HG02970 (cell line): ENCODE results near the gene WLS.

Experiments used
- ATAC-seq: cut with Tn5 transposase; IDR thresholded peaks from one replicate; pipeline ENCODE4 v1.9.1; 2021; ENCODE audit warnings: mild to moderate bottlenecking, moderate library complexity, moderate number of reproducible peaks; ENCODE audit not compliant: unreplicated experiment, low FRiP score

The WLS gene

DNA sequence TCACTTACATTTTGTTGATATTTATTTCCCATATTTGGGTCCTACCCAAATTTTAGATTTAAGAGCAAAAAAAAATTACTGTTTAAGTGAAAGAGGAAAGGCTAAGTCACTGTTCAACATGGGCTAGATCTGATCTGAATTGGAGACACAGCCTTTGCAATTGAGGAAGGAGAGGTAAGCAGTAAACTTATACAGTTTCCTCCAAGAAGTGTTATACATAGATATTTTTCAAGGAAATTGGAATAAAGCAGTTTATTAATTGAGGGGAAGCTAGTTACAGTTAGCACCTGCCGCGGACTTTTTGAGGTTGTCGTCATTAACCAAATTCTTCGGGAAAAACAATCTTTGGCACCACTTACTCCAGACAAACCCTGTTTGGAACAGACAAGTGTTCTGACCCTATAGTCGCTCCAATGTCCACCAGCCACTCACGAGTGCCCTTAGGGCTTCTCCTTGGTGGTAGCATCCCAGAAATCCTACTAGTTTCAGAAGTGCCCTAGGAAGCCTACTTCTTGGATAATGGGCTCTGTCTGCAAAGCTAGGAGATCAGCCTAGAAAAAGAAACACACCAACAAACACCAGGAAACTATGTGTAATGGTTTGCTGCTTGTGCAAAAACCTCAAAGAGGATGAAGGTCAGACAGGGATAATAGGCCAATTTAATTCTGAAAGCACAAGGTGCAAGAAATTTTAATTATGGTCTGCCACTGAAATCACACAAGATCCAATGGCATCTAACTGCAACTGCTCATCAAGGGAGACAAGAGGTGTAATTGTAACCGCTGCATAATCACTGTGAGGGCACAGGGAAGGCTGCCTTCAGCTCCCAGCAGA lies 2.5 kb downstream of the WLS start:
- ATAC-seq, result no peak

DNA sequence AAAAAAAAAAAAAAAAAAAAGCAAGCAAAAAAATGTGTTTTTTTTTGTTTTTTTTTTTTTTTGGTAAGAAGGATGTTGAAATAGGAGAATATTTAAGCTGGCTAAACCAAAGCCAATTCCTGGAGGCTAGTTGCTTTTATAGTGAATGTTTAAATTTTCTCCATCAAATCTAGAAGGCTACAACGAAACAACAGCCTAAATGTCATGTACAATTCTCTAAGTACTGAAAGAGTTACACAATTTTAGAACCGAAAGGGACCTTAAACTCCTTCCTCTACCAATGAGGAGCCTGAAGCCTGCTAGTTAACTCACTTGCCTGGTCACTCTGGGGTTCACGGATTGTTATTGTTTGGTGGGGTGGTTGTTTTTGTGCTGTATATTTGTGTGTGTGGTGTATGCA lies 3.5 kb downstream of the WLS start:
- ATAC-seq, result no peak

DNA sequence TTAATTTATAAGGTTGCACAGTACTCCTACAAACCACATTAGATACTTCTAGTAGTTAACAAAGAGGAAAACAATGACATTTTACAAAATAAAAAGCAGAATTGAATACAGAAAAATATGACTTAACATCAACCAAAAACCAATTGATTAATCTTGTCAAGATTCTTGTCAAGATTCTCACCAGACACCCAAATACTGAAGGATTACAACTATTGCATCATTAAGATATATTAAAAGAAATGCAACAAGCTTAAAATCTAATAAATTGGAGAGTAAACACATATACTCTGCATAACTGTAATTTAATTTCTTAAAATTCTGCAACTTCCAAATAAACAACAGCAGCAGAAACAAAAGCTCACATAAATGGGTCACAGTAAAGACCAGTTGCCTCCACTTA lies 4.7 kb downstream of the WLS start:
- ATAC-seq, result no peak

DNA sequence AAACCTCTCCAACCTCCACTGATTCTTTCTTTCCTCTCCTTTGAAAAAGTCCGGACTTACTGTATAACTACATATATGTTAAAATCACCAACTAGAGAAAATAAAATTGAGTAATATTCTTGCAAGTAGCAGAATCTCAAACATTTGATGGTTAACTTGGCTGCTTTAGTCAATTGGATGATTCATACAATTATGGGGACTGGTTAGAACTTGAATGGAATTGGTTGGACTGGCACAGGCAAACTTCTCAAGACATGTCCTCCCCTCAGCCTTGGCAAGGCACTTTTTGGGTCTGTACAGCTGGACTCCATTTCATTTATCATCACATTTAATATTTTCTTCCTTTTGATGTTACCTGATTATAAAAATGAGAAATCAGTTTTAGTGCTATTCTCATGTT lies 6.5 kb downstream of the WLS start:
- no peak for ATAC-seq

DNA sequence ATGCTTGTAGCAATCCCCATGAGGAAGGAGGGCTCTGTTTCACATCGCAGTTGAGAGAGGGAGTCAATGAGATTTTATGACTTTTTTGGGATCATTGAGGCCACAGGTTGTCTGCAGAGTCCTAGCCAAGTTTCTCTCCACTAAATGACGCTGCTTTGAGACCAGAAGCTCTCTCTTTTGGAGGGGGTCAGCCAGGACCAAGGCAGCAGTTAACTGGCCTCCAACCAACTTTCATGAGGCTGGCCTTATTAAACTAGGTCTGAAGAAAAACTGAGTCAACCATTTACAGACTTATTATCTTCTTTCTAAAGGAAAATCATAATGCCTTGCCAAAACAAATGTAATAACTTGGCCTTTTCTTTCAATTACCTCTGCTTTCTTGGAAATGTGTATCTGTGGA lies 8.6 kb downstream of the WLS start:
- no peak for ATAC-seq

DNA sequence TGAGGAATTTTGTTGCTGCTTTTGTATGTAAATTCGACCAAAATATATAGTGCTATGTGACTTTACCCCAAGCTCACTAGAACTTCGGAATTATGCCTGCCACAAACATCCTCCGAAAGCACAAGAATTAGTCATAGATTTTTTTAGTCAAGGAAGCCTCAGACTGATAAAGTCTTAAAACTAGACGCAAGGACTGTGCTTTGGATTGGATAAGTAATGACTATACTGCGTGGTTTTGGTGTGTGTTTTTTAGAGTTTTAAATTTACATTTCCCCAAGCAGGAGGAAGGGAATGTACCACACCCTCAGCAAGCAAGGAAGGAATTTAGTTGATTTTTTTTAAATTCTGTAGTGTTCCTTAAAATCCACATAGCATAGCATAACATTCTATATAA lies 10.3 kb downstream of the WLS start:
- no peak for ATAC-seq

DNA sequence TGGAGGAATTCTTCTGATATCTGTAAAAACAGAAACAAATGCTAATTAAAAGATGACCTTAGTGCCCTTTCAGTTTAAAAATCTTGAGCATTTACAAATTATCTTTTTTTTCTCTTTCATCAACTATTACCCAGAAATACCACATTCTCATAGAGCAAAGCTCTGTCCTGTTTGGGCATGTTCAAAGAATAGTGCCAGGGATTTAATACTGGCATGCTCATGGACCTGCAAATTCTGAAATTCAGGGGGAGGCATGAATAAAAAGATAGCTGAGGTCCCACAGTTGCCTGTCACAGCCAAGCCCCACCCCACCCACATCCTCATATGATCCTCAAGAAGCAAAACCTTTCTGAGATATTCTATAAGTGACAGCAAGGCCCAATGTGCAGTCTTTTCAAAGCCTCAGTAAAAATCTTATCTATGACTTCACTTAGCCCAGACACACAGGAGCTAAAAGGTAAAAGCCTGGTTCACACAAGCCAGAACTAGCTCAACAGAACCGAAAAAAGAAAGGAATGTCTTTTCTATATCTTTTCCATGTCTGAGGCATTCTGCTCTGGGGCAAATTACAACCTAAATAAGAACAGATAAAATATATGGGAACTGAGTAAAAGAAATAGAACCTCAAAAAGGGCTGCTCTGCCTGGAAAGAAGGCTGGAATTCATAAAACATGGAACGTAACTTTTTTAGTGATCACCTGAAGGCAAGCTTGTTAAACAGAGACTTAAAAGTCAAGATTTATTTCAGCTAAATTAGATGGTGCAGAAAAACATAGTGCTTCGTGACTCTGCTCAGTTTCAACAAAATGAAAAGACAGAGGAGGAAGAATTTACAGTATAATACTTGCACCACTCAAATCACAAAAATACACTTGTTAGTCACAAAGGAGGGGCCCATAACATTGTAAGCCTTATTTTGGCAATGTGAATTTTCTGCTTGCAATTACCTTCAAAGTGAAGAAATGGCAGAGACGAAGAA lies 11.0 kb downstream of the WLS start:
- no peak for ATAC-seq

DNA sequence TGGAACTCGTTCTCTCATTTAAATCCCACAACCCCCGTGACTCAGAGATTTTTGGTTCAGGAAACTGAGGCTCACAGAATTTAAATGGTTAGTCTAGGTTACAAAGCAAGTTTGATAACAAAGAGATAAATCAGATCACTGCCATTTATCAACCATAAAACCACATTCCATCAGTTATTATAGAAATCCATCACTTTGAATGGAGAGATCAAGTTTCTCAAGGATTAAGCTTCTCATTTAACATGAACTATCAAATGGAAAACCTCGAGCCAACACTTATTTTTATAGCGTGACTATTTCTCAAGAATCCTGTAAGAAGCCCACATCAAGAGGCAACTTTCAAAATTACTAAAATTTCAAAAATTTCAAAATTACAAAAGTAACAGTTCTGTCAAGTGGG lies 11.9 kb downstream of the WLS start:
- ATAC-seq, result no peak

DNA sequence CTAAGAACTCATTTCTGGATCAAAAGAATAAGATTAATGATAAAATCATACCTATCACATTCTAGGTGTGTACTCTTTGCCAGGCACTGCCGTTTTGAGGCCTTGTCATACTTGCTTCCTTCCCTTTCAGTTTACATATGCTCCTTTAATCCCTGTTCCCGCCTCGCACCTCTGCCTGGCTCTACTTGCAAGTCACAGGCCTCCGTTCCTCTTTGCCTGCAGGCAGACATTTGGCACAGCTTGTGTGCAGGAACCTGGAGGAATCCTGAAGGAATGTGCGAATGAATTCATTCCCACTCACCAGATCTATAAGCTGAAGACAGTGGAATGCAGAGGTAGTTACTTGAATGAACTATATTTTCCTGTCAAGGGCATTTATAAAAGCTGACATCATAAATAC lies 13.8 kb downstream of the WLS start:
- ATAC-seq, result no peak

DNA sequence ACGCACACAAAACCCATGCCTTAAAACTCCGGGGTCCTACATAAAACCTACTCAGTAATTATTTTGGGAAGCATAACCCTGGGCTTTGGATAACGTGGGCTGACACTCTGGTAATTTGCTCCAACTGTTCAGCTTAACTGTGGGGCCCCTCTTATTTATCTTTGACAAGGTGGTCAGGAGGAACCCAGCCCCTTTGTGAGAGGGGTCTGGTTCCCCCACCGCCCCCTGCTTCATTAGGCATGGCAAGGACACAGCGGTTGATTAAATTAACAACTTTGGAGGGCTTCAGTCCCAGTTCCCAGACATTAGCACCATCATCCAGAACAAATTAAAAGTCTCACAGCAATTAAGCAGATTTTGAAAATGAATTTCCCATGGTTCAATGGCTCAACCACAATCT lies 14.7 kb downstream of the WLS start:
- no peak for ATAC-seq

DNA sequence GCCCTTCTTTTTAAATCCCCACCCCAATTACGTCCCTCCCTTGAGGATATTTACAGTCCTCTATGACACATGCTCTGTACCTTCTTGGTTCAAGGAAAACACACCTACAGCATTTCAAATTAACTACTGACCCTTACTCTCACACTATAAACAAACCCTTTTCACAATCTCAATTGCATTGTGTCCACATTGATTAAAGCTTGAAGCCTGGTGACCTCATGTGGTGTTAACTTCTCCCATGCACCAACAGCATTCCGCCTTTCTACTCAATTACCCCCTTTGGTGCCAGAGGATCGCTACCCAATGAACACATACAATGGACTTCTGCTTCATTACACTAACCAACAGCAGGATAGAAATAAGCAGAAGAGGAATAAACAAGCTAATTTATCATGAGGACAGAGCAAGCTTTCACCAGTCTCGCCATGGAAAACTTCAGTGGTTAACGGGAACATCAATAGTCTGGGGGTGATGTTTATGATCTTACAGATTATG lies 15.2 kb downstream of the WLS start:
- ATAC-seq, result no peak

DNA sequence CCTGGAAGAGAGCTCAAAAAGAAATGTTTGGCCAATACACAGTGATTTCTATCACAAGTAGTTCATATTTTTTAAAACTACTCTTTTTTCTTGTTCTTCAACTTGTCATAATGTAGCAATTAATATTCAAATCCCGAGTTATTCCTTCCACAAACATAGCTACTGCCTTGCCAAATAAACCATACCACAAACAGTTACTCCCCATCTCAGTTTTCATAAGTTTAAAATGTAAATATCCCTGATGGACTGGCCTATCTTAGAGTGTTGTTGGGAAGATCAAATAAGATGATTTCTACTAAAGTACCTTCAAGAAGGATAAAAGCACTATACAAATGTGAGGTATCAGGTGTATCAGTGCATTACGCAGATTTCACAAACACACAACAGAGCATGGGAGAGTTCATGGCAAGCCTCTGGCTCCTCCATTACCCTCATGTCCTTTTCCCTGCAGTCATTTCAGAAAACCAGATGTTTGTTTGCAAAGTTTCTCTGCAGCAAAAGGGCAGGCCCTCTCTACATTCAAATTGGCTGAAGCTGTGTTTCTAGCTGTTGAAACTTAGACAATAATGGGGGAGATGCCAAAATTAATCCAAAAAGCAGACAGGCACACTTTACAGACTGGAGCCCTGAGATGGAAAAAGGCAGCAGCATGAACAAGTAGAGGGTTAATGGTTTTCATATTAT lies 16.1 kb downstream of the WLS start:
- no peak for ATAC-seq

DNA sequence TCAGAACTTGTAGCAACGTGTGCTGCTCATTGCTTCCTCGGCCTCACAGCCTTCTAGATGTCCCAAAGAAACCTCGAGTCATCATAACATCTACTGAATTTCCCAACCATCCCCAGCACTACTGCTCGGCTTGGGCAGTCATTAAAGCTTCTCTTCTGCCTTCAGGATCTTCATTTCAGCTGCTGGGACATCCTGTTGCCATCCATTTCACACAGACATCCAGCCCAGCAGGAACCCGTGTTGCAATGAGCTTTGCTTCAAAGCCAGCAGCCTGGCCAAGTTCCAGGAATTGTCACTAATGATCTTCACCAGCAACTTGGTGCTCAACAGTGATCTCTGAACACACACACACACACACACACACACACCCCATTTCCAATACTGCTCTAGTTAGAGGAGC lies 18.5 kb downstream of the WLS start:
- ATAC-seq, result no peak

DNA sequence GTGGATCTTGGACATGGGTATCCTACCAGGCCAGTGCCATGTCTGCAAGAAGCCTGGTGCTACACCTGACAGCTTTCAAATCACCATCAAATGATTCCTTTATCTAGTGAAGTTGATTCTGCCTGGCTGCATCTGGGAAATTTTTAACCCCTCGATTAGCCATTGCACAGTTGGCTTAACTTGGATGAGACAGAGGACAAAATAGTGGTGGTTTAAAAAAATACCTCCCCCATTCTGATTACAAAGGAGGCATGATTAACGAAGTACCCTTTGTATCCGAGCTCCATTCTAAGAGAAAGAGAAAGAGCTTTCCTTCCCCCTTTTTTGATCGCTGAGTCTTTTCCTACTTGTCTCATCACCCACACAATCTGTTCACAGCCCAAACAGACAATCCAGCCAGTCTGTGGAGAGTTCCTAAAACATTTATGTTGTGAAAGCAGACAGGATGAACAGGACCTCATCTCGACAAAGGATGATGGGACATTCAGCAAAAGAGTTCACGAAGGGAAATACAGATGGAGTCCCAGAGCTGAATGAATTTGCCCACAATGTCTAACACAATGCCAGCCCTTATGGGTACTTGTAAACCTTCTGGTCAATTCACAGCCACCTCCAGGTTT lies 20.5 kb downstream of the WLS start:
- ATAC-seq, result no peak

DNA sequence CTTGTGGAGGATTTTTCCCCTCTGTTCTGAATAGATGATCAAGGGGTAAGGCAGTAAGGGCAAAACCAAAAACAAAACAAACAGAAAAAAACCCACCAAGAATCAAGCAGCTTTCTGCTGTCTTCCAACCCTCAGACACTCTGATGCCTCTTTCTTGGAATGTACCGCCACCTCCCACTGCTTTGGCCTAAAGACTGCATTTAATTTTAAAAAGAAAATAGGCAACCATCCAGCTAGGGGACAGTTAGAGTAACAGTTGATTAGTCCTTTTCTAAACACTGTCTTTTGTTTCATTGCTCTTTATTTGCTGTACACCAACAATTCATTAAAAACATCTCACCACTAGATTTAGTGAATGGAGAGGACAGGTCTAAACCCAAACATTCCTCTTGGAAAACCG lies 21.5 kb downstream of the WLS start:
- no peak for ATAC-seq

DNA sequence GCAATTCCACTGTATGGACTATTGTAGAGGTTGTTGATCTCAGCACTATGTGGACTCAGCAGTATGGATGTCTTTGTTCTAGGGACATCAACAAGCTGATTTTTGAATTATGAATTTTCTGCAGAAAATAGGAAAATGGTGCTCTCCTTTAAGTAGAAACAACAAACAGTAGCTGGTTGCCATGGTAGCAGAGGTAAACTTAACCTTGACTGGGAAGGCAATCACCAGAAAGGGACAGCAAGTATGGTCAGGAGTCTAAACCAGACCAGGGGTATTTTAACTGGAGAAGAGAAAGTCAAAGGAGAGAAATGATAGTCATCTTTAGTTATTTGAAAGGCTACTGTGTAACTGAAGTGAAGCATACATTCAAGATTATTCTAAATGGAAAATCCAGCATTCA lies 22.3 kb downstream of the WLS start:
- no peak for ATAC-seq

DNA sequence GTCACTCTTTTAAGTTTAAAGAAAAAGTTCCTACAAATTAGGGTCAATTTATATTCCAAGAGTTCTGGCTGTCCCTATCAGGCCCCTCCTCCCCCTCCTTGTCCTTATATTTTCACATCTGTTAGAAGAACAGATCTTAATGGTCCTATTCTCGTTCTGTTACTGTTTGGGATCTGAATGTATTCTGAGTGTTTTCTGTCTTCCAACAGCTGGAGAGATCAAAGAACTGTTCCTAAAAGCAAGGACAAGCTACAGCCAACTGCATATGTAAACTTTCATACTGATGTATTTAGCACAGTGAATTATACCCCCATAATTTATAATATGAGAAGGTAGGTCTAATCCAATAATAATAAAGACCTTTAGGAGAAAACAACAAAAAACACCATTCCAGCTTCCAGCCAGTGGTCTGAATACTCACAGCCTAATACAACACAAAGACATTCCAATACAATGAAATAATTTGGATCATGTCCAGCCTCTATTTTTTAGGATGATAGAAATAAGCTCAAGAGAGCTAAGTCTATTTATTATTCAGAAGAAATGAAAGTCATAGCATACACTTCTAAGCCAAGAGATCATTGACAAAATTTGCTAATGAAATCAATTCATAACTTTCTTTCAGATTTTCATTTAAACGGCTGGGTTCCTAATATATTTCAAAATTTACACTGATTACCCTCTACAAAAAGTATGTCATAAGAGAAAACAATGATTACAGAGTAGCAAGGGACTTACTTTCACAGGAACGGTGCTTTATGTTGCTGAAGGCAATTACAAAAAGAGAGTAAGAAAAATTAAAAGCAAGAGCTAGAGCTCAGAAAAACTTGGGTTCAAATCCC lies 25.3 kb downstream of the WLS start:
- no peak for ATAC-seq

DNA sequence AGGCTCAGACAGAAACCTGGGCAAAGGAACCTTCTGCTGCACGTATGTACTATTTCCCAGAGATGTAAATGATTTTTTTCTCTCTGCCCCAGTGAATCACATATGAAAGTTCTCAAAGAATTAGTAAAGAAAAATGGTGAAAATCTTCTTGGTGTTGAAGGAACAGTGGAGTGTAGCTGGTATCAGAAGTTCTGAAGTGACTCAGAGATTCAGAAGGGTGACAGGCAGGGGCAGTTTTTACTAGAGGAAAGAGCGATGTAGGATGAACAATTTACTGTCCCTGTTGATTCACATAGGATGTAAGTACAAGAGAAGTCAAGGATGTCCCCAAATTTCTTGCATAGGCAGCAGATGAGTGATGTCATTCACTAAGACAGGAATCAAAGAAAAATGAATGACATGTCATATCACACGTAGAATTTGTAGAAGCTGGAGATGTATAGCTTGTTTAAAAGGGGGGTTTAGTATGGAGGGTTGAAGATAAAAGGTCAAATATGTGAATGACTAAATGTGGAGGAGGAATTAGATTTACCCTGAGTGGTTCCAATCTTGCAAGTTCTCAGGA lies 26.4 kb downstream of the WLS start:
- ATAC-seq, result no peak

DNA sequence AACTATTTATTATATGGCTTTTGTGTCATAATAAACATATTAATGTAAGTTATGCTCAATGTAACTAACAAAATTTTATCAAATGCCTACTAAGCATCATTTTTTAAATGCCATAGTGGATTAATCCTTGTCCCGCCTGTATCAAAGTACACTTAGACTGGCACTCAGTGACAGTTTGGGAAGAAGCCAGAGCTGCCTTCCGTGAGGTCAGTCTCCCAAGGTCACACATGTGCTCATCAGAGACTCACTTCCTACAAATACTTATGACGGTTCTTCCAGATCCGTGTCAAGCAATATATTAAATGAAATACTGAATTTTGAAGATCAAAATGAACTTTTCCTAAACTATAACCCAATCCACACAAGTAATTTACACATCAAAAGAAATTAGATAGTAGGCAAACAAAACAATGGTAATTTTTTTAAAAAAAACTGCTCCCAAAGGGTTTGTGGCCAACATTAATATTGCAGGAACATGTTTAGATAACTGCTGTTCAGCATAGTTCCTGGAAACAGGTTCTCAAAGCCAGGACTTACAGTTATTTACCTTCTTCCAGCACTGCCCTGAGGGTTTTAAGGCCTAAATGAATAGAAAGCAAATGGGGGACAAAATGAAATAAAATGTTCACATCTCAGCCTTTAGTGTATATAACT lies 27.2 kb downstream of the WLS start:
- ATAC-seq, result no peak
